OCI-LY3 (cell line): ENCODE data around the gene TMEM247.

Experiments used
- H2AFZ ChIP-seq: fragments of 200-600, 300-600 bp; shearing (Covaris generic); 2 replicates; pipeline ENCODE4 v1.6.0; 2014; ENCODE audit warnings: antibody characterized with exemption, low read depth, low read length
- H3K27ac ChIP-seq: fragments of 200-600, 300-600 bp; sonication (generic); 2 replicates; pipeline ENCODE4 v1.5.1; 2014; ENCODE audit warnings: mild to moderate bottlenecking, low read length, moderate library complexity, mixed read lengths
- H3K27me3 ChIP-seq: fragments of 200-600, 300-600 bp; sonication (generic); 2 replicates; pipeline ENCODE4 v1.6.1; 2014; ENCODE audit warnings: low read depth, low read length, mixed read lengths
- H3K36me3 ChIP-seq: fragments of 200-600, 300-600 bp; sonication (generic); replicated peaks from 2 replicates; pipeline ENCODE3; 2014; ENCODE audit warnings: low read depth, low read length, mixed read lengths
- H3K4me1 ChIP-seq: fragments of 300-600, 200-600 bp; sonication (generic); 2 replicates; pipeline ENCODE4 v1.6.1; 2014; ENCODE audit warnings: low read length, mixed read lengths
- H3K4me2 ChIP-seq: fragments of 200-600, 300-600 bp; sonication (generic); 2 replicates; pipeline ENCODE4 v1.6.1; 2014; ENCODE audit warnings: low read length, mixed read lengths
- H3K4me3 ChIP-seq: fragments of 300-600, 200-600 bp; sonication (generic); 2 replicates; pipeline ENCODE4 v1.5.1; 2014; ENCODE audit warnings: antibody characterized with exemption, mild to moderate bottlenecking, low read length, moderate library complexity
- H3K79me2 ChIP-seq: fragments of 300-600, 200-600 bp; shearing (Covaris generic); 2 replicates; pipeline ENCODE4 v1.6.1; 2014; ENCODE audit warnings: mild to moderate bottlenecking, low read length, mixed read lengths
- H3K9ac ChIP-seq: fragments of 300-600, 200-600 bp; shearing (Covaris generic); 2 replicates; pipeline ENCODE4 v1.6.0; 2014; ENCODE audit warnings: mild to moderate bottlenecking, low read length, moderate library complexity
- H3K9me3 ChIP-seq: fragments of 200-600, 300-600 bp; shearing (Covaris generic); 2 replicates; pipeline ENCODE4 v1.6.1; 2014; ENCODE audit warnings: low read length, mixed read lengths; ENCODE audit not compliant: insufficient read depth
- H4K20me1 ChIP-seq: fragments of 200-600, 300-600 bp; sonication (generic); 2 replicates; pipeline ENCODE4 v1.6.1; 2016; ENCODE audit warnings: low read length, mixed read lengths; ENCODE audit not compliant: insufficient read depth
- EZH2phosphoT487 ChIP-seq: fragments of 200-600 bp; shearing (Covaris generic); IDR thresholded peaks from 2 replicates; pipeline ENCODE4 v1.6.1; 2018; ENCODE audit warnings: antibody characterized with exemption, mixed run types, low read depth
- TF ChIP-seq, protein P1 (sequence below): fragments of 200-600, 300-600 bp; sonication (generic); IDR thresholded peaks from 2 replicates; pipeline ENCODE4 v1.5.1; 2014; ENCODE audit warnings: antibody characterized with exemption, low read length, low read depth

TMEM247 gene

DNA sequence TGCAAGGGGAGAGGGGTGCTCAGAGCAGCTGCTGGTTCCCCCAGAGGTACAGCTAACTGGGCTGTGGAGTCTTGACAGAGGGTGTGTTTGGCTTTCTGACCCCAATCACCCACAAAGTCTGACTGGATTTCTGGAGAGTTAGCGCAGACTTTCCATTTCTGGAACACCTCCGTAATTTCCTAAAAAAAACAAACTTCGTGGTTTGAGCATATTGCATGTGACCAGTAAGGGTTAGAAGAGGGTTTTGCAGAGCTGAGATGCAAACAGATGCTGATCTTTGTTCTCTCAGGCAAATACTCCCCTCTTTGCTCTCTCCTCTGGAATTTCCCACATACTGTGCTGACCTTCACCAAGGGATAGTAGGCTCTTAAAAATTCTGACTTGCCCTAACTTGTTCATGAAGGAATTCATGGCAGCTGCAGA is 44.5 kb upstream of the TMEM247 start:
- H3K79me2 ChIP-seq: no peaks in the 10 kb centered on the region
- H3K4me2 ChIP-seq: no peak overlapping the region
- no peaks in the 10 kb centered on the region for H4K20me1 ChIP-seq
- no peak overlapping the region for H3K9ac ChIP-seq
- H3K4me1 ChIP-seq: no peaks in the 10 kb centered on the region
- no peak overlapping the region for H2AFZ ChIP-seq
- no peaks in the 10 kb centered on the region for H3K36me3 ChIP-seq
- TF ChIP-seq, protein P1, sequence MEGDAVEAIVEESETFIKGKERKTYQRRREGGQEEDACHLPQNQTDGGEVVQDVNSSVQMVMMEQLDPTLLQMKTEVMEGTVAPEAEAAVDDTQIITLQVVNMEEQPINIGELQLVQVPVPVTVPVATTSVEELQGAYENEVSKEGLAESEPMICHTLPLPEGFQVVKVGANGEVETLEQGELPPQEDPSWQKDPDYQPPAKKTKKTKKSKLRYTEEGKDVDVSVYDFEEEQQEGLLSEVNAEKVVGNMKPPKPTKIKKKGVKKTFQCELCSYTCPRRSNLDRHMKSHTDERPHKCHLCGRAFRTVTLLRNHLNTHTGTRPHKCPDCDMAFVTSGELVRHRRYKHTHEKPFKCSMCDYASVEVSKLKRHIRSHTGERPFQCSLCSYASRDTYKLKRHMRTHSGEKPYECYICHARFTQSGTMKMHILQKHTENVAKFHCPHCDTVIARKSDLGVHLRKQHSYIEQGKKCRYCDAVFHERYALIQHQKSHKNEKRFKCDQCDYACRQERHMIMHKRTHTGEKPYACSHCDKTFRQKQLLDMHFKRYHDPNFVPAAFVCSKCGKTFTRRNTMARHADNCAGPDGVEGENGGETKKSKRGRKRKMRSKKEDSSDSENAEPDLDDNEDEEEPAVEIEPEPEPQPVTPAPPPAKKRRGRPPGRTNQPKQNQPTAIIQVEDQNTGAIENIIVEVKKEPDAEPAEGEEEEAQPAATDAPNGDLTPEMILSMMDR: no peak
- no peak for TF ChIP-seq EZH2phosphoT487
- no peak overlapping the region for H3K27ac ChIP-seq
- peaks cover 12% of the 10 kb centered on the region; the same call in 1 of the 2 replicates for H3K27me3 ChIP-seq
- H3K9me3 ChIP-seq: no peaks in the 10 kb centered on the region
- H3K4me3 ChIP-seq: no peak overlapping the region

DNA sequence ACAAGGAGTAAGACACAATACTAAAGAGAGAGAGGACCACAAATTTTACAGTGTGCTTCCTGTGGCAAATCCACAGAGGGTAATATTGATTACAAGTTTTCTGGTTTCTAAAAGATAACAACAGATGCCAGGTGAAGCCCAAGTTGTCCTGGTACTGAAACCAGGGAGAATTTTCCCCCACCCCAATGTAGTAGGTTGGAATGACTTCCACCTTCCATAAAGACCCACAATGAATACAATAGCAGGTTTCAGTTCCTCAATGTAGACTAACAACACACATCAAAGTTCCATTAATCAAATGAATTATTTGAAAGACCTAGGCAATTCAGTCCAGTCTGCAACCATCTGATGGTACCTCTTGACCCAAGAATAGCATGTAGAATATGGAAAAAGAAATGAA is 44.0 kb upstream of the TMEM247 start:
- Histone ChIP-seq H3K79me2 (no peaks in the 10 kb centered on the region), H4K20me1 (no peaks in the 10 kb centered on the region), H3K4me2 (no peak overlapping the region), H3K9ac (no peak overlapping the region), H3K4me3 (no peak overlapping the region), H2AFZ (no peak overlapping the region), H3K4me1 (no peaks in the 10 kb centered on the region), H3K27ac (no peak overlapping the region), H3K9me3 (no peaks in the 10 kb centered on the region), H3K36me3 (no peaks in the 10 kb centered on the region), H3K27me3 (peaks cover 16% of the 10 kb centered on the region)
- TF ChIP-seq EZH2phosphoT487: no peak
- TF ChIP-seq, protein P1: no peak

DNA sequence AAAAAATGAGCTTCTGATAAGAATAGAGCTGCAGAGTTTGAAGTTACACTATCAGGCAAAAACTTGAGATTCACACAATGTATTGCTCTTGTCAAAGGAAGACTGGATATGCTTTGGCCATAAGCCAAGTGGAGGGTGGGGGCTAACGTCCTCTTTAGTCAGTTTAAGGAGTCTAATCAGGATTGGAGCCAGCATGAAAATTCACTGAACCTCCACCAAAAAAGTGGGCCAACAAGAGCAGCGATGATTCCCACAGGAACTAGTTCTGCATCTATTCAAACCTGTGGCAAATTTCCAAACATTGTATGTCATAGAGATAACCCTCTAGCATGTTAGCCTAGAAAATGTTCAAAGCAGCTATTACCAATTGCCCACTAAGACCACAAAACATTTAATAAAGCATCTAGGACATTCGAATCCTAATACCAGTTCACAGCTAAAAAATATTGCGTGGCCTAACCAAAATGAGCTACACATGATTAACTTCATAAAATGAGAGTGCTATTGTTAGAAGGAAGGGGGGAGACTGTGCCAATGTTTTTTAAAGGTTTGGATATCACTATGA is 43.5 kb upstream of the TMEM247 start:
- Histone ChIP-seq H3K4me2 (no peak overlapping the region), H4K20me1 (no peaks in the 10 kb centered on the region), H3K79me2 (no peaks in the 10 kb centered on the region), H3K4me3 (no peak overlapping the region), H2AFZ (no peak overlapping the region), H3K9ac (no peak overlapping the region), H3K9me3 (no peaks in the 10 kb centered on the region), H3K27me3 (peaks cover 21% of the 10 kb centered on the region), H3K4me1 (no peaks in the 10 kb centered on the region), H3K36me3 (no peaks in the 10 kb centered on the region), H3K27ac (no peak overlapping the region)
- TF ChIP-seq, protein P1: no peak
- TF ChIP-seq EZH2phosphoT487: no peak

DNA sequence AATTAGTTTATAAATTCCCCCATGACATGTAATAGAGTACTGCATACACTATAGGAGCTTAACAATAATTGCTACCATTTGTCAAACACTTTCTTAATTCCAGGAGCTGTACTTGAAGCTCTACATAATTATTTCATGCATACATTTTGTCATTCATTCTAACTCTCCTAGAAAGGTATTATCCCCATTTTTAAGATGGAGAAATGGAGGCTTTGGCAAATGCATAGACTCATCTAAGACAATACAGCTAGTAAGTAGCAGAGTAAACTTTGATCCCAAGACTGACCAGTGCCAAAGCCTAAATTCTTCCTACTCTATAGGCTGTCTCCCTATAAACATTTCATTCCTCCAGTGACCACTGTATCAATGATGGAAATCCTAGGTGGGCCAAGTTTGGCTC is 42.6 kb upstream of the TMEM247 start:
- Histone ChIP-seq H4K20me1 (no peaks in the 10 kb centered on the region), H3K27ac (no peak overlapping the region), H3K79me2 (no peaks in the 10 kb centered on the region), H3K4me2 (no peak overlapping the region), H3K4me3 (no peak overlapping the region), H3K9me3 (no peaks in the 10 kb centered on the region), H3K27me3 (peaks cover 25% of the 10 kb centered on the region), H2AFZ (no peak overlapping the region), H3K36me3 (no peaks in the 10 kb centered on the region), H3K9ac (no peak overlapping the region), H3K4me1 (no peaks in the 10 kb centered on the region)
- no peak for TF ChIP-seq EZH2phosphoT487
- TF ChIP-seq, protein P1: no peak
